H1 (cell line): Measurements from ENCODE around the gene SAXO1. TPM values are rescaled to one million over a fixed set of nuclear protein-coding genes. Genes with fewer than 3 reads are reported as not detected.

ENCODE experiments used
- CTCF ChIA-PET: fragments of 300-600 bp; sonication (Branson Sonifier 250); formaldehyde crosslinking; loops from one replicate; lab custom pipeline; 2021; ENCODE audit not compliant: partially characterized antibody; lab: Charles Lee
- POLR2A ChIA-PET: fragments of 300-600 bp; sonication (Branson Sonifier 250); formaldehyde crosslinking; loops from one replicate; lab custom pipeline; 2021; ENCODE audit warnings: inconsistent platforms; ENCODE audit not compliant: partially characterized antibody; lab: Charles Lee
- DNase-seq, 2 experiments: peaks; one replicate each; pipeline versions ENCODE4 v3.0.0 to v3.0.0-alpha.2; 2010 to 2022; ENCODE audit warnings: low spot score in 2 of 2, low read depth in 1 of 2, mixed read lengths in 1 of 2
- FAIRE-seq: peaks from 2 replicates; lab custom pipeline; 2011; peaks lifted over from hg19 to GRCh38; lab: Jason Lieb, UNC
- H2AFZ ChIP-seq: 2 replicates; pipeline ENCODE4 v1.8.1; 2012; ENCODE audit warnings: low read length, inconsistent platforms
- H2AK5ac ChIP-seq: 2 replicates; pipeline ENCODE4 v1.6.1; 2013; ENCODE audit warnings: low read depth, low read length
- H2BK120ac ChIP-seq: replicated peaks from 2 replicates; pipeline ENCODE3; 2013; ENCODE audit warnings: low read depth, low read length, inconsistent platforms
- H2BK12ac ChIP-seq: 2 replicates; pipeline ENCODE4 v1.6.1; 2013; ENCODE audit warnings: low read depth, low read length
- H2BK15ac ChIP-seq: 2 replicates; pipeline ENCODE4 v1.6.1; 2013; ENCODE audit warnings: low read length
- H2BK20ac ChIP-seq: 2 replicates; pipeline ENCODE4 v1.6.1; 2013; ENCODE audit warnings: low read length
- H2BK5ac ChIP-seq: 2 replicates; pipeline ENCODE4 v1.6.1; 2013; ENCODE audit warnings: low read depth, low read length
- H3K14ac ChIP-seq: 2 replicates; pipeline ENCODE4 v1.6.1; 2013; ENCODE audit warnings: inconsistent platforms; ENCODE audit not compliant: insufficient read length
- H3K18ac ChIP-seq: 2 replicates; pipeline ENCODE4 v1.6.1; 2013; ENCODE audit warnings: low read length; ENCODE audit errors: extremely low read depth
- H3K23ac ChIP-seq: 2 replicates; pipeline ENCODE4 v1.6.1; 2013; ENCODE audit warnings: inconsistent platforms; ENCODE audit not compliant: insufficient read length
- H3K23me2 ChIP-seq: 2 replicates; pipeline ENCODE4 v1.6.1; 2013; ENCODE audit warnings: low read depth, low read length
- H3K27ac ChIP-seq: 2 replicates; pipeline ENCODE4 v1.6.1; 2011; ENCODE audit warnings: low read depth, low read length, inconsistent platforms
- H3K27me3 ChIP-seq, 4 experiments: replicated peaks in 1 of 4; 1 replicate in 1 of 4; 2 replicates in 3 of 4; pipeline versions ENCODE4 v1.6.1 to v1.8.1; 2011 to 2013; ENCODE audit warnings: low read length in 3 of 4, mild to moderate bottlenecking in 3 of 4, inconsistent platforms in 2 of 4, mixed read lengths in 2 of 4, moderate library complexity in 1 of 4; ENCODE audit not compliant: control insufficient read depth in 3 of 4, insufficient read depth in 3 of 4; ENCODE audit errors: extremely low read depth in 1 of 4
- H3K36me3 ChIP-seq, 4 experiments: 2 replicates each; pipeline versions ENCODE4 v1.6.1 to v1.8.1; 2011 to 2013; ENCODE audit warnings: mild to moderate bottlenecking in 4 of 4, low read length in 3 of 4, moderate library complexity in 2 of 4, control low read depth in 1 of 4, inconsistent platforms in 1 of 4; ENCODE audit not compliant: insufficient read depth in 4 of 4, control insufficient read depth in 2 of 4
- H3K4ac ChIP-seq: replicated peaks from 2 replicates; pipeline ENCODE3; 2013; ENCODE audit warnings: low read length, low read depth, mixed read lengths, inconsistent platforms; ENCODE audit not compliant: insufficient read length
- H3K4me1 ChIP-seq, 4 experiments: replicated peaks in 1 of 4; 1 replicate in 1 of 4; 2 replicates in 3 of 4; pipeline versions ENCODE4 v1.6.1 to v1.8.1; 2011 to 2013; ENCODE audit warnings: low read length in 3 of 4, inconsistent platforms in 2 of 4, mixed read lengths in 1 of 4; ENCODE audit not compliant: insufficient read depth in 4 of 4, control insufficient read depth in 3 of 4
- H3K4me2 ChIP-seq, 2 experiments: 2 replicates each; pipeline versions ENCODE4 v1.6.1 to v1.8.1; 2011 to 2013; ENCODE audit warnings: low read depth in 2 of 2, low read length in 2 of 2, control low read depth in 1 of 2, inconsistent platforms in 1 of 2, mild to moderate bottlenecking in 1 of 2; ENCODE audit not compliant: insufficient read depth in 1 of 2
- H3K4me3 ChIP-seq, 4 experiments: fragments of 200-600, 300-600 bp in 1 of 4; sonication (generic), shearing (Covaris generic), sonication (Bioruptor Twin) in 1 of 4; 2 replicates each; pipeline versions ENCODE4 v1.5.1 to v1.8.1; 2011 to 2016; ENCODE audit warnings: low read length in 4 of 4, low read depth in 3 of 4, control low read depth in 2 of 4, inconsistent platforms in 2 of 4, mild to moderate bottlenecking in 2 of 4, mixed read lengths in 1 of 4, moderate library complexity in 1 of 4; ENCODE audit not compliant: insufficient read depth in 2 of 4; ENCODE audit errors: extremely low read depth in 1 of 4
- H3K56ac ChIP-seq: replicated peaks from 2 replicates; pipeline ENCODE3; 2013; ENCODE audit warnings: low read depth, mild to moderate bottlenecking, mixed read lengths, low read length, inconsistent platforms; ENCODE audit not compliant: insufficient read length
- H3K79me1 ChIP-seq: 2 replicates; pipeline ENCODE4 v1.6.1; 2013; ENCODE audit warnings: low read depth, low read length, control low read depth
- H3K79me2 ChIP-seq, 2 experiments: 2 replicates each; pipeline versions ENCODE4 v1.6.1 to v1.8.1; 2012 to 2013; ENCODE audit warnings: low read length in 2 of 2, mild to moderate bottlenecking in 2 of 2, inconsistent platforms in 1 of 2; ENCODE audit not compliant: insufficient read depth in 2 of 2, control insufficient read depth in 1 of 2
- H3K9ac ChIP-seq, 4 experiments: replicated peaks in 1 of 4; 1 replicate in 1 of 4; 2 replicates in 3 of 4; pipeline versions ENCODE4 v1.6.1 to v1.8.1; 2011 to 2013; ENCODE audit warnings: low read depth in 3 of 4, low read length in 3 of 4, control low read depth in 2 of 4, mild to moderate bottlenecking in 2 of 4, moderate library complexity in 2 of 4, inconsistent platforms in 1 of 4; ENCODE audit errors: extremely low read depth in 1 of 4
- H3K9me3 ChIP-seq, 2 experiments: 2 replicates each; pipeline versions ENCODE4 v1.6.1 to v1.8.1; 2012 to 2013; ENCODE audit warnings: mild to moderate bottlenecking in 2 of 2, moderate library complexity in 2 of 2, control low read depth in 1 of 2, inconsistent platforms in 1 of 2, low read depth in 1 of 2, low read length in 1 of 2, mixed read lengths in 1 of 2; ENCODE audit not compliant: insufficient read depth in 2 of 2
- H4K20me1 ChIP-seq, 2 experiments: replicated peaks in 1 of 2; 2 replicates each; pipeline versions ENCODE3 to v1.8.1; 2011 to 2013; ENCODE audit warnings: inconsistent platforms in 2 of 2, low read length in 2 of 2, mild to moderate bottlenecking in 1 of 2; ENCODE audit not compliant: insufficient read depth in 2 of 2, control insufficient read depth in 1 of 2
- H4K5ac ChIP-seq: 2 replicates; pipeline ENCODE4 v1.6.1; 2013; ENCODE audit warnings: low read length, low read depth, mixed read lengths, inconsistent platforms; ENCODE audit not compliant: insufficient read length
- H4K8ac ChIP-seq: 2 replicates; pipeline ENCODE4 v1.8.0; 2013; ENCODE audit warnings: mild to moderate bottlenecking, moderate library complexity, low read length, inconsistent platforms; ENCODE audit not compliant: insufficient read depth; ENCODE audit errors: extremely low read depth
- H4K91ac ChIP-seq: replicated peaks from 2 replicates; pipeline ENCODE3; 2013; ENCODE audit warnings: low read length, mixed read lengths, inconsistent platforms; ENCODE audit not compliant: insufficient read length
- CREB1 ChIP-seq: IDR thresholded peaks from 2 replicates; pipeline ENCODE4 v1.6.1; 2012; ENCODE audit warnings: inconsistent platforms
- CTBP2 ChIP-seq: IDR thresholded peaks from 2 replicates; pipeline ENCODE4 v1.7.0; 2011; ENCODE audit warnings: borderline replicate concordance, mild to moderate bottlenecking, moderate library complexity, mixed read lengths, low read length; ENCODE audit not compliant: insufficient read depth, insufficient read length
- JUN ChIP-seq: IDR thresholded peaks from 2 replicates; pipeline ENCODE4 v1.6.1; 2011; ENCODE audit warnings: low read depth, mild to moderate bottlenecking, improper control_type of control experiment, low read length
- KDM4A ChIP-seq: IDR thresholded peaks from one replicate; pipeline ENCODE4 v1.7.1; 2012; ENCODE audit warnings: low read depth, mild to moderate bottlenecking, moderate library complexity, low read length, inconsistent platforms; ENCODE audit not compliant: severe bottlenecking
- NRF1 ChIP-seq: IDR thresholded peaks from 2 replicates; pipeline ENCODE4 v1.6.1; 2011; ENCODE audit warnings: mild to moderate bottlenecking, low read depth, low read length, improper control_type of control experiment
- SIRT6 ChIP-seq: IDR thresholded peaks from one replicate; pipeline ENCODE4 v1.7.1; 2012; ENCODE audit warnings: low read length, inconsistent platforms
- SP1 ChIP-seq: IDR thresholded peaks from 2 replicates; pipeline ENCODE4 v1.6.1; 2011; ENCODE audit warnings: low read depth, low read length
- SUZ12 ChIP-seq: fragments of 200-600 bp; sonication (generic); IDR thresholded peaks from 2 replicates; pipeline ENCODE4 v1.6.1; 2012; ENCODE audit warnings: mild to moderate bottlenecking, inconsistent platforms, low read length, moderate library complexity, mixed read lengths
- TCF12 ChIP-seq: IDR thresholded peaks from 2 replicates; pipeline ENCODE4 v1.6.1; 2011; ENCODE audit warnings: low read depth, mild to moderate bottlenecking, low read length
- WGBS, 2 experiments: shearing (Covaris generic) in 1 of 2; methylation state at CpG; one replicate each; pipeline versions ENCODE4 v1.1.6 to v1.1.7; 2013 to 2015; ENCODE audit warnings: low lambda C conversion rate in 2 of 2, mixed read lengths in 2 of 2, inconsistent platforms in 1 of 2, low coverage in 1 of 2, missing lambda C conversion rate in 1 of 2; ENCODE audit not compliant: insufficient replicate concordance in 2 of 2, insufficient coverage in 1 of 2, insufficient read length in 1 of 2; ENCODE audit errors: extremely low coverage in 1 of 2, missing lambda C conversion rate in 1 of 2; 5-methylcytosine and 5-hydroxymethylcytosine counted together
- polyA plus RNA-seq, 7 experiments: library from polyadenylated mRNA; depleted of rRNA in 3 of 7; stranded (reverse) in 5 of 7; unstranded in 2 of 7; fragments of >200 nt in 5 of 7; fragments of 200-250 nt in 2 of 7; gene quantifications; 1 replicate in 5 of 7; 2 replicates in 1 of 7; 4 replicates in 1 of 7; pipeline versions ENCODE4 v1.2.1 to v1.2.3, GENCODE V29; 2011 to 2013; ENCODE audit warnings: missing spikeins in 2 of 7, mixed read lengths in 2 of 7
- total RNA-seq: library from RNA; stranded (reverse); fragmentation: NEBNext Ultra II Directional; extraction: Animal tissue kit (Norgen Biotek cat#: 25700); gene quantifications from 2 replicates; pipeline ENCODE4 v1.2.1, GENCODE V29; 2021
- TF ChIP-seq, protein P1 (sequence below): IDR thresholded peaks from 2 replicates; pipeline ENCODE4 v1.6.1; 2011; ENCODE audit warnings: low read depth, mild to moderate bottlenecking, low read length; ENCODE audit not compliant: insufficient read depth

The SAXO1 gene
- total and polyA plus RNA-seq, 2 of the 8 experiments (the other 6 are each of a cell fraction or from before 2014, with no cell fraction given) = 0.11 to 0.20 TPM

DNA sequence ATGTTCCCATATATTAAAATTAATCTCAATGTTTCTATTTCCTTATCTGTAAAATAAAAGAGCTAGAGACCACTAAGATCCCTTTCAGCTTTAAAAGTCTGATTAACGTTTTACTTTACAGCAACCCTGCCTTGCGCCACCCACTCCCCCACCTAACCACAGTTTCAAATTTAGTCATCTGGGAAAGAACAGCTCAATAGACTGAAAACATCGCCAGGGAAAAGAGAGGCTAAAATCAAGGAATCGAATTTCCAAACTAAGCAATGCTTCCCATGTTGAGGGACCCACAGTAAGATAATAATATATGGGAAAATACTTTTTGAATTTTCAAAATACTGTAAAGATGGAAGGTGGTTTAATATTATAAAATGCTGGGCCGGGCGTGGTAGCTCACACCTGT lies 6.6 kb downstream of the SAXO1 start:
- Histone ChIP-seq H4K20me1 (no peaks in the 10 kb centered on the region), H3K4ac (no peak overlapping the region), H2BK12ac (no peak overlapping the region), H3K27ac (no peak overlapping the region), H3K23me2 (no peaks in the 10 kb centered on the region), H2AK5ac (no peak overlapping the region), H4K8ac (no peak overlapping the region), H2BK120ac (no peak overlapping the region), H3K79me1 (no peaks in the 10 kb centered on the region), H3K36me3 (no peaks in the 10 kb centered on the region), H3K14ac (no peak overlapping the region), H3K4me1 (no peaks in the 10 kb centered on the region), H3K23ac (no peak overlapping the region), H3K27me3 (no peaks in the 10 kb centered on the region), H3K9me3 (no peaks in the 10 kb centered on the region), H4K91ac (no peak overlapping the region), H3K4me2 (no peak overlapping the region), H2BK15ac (no peak overlapping the region), H2BK20ac (no peak overlapping the region), H3K56ac (no peak overlapping the region), H4K5ac (no peak overlapping the region), H3K79me2 (no peaks in the 10 kb centered on the region), H3K18ac (no peak overlapping the region), H2BK5ac (no peak overlapping the region), H2AFZ (no peak overlapping the region), H3K4me3 (no peak overlapping the region), H3K9ac (no peak overlapping the region)
- DNase-seq (no peak), FAIRE-seq (no peak)
- 89% methylated on average over 6 of the region's 6 CpGs; no CpG with 5 or more reads in 1 of the 2 experiments for WGBS, 2 experiments
- POLR2A ChIA-PET = no interaction called here
- TF ChIP-seq TCF12 (no peak), SUZ12 (no peak), JUN (no peak), SP1 (no peak), NRF1 (no peak), CTBP2 (no peak), SIRT6 (no peak), CREB1 (no peak), KDM4A (no peak)
- TF ChIP-seq, protein P1, sequence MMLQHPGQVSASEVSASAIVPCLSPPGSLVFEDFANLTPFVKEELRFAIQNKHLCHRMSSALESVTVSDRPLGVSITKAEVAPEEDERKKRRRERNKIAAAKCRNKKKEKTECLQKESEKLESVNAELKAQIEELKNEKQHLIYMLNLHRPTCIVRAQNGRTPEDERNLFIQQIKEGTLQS = no peak
- CTCF ChIA-PET = interaction anchor here (0.6 to 6.8 kb wide), 8 partner anchors 10 to 1215 kb away, joined by 3 to 81 read pairs (median 4); no protein-coding TSS in a partner anchor
